Mucosa of stomach (tissue), 1 donor: ENCODE results near the gene TMA7.

Source experiments
- H3K27me3 ChIP-seq: one replicate; pipeline ENCODE4 v1.7.0; 2013; ENCODE audit warnings: mild to moderate bottlenecking, low read length; ENCODE audit not compliant: control insufficient read depth, insufficient read depth
- H3K36me3 ChIP-seq: one replicate; pipeline ENCODE4 v1.7.0; 2013; ENCODE audit warnings: low read length; ENCODE audit not compliant: control insufficient read depth, insufficient read depth
- H3K4me1 ChIP-seq: one replicate; pipeline ENCODE4 v1.7.0; 2013; ENCODE audit warnings: mild to moderate bottlenecking, low read length; ENCODE audit not compliant: control insufficient read depth, insufficient read depth
- H3K4me3 ChIP-seq: one replicate; pipeline ENCODE4 v1.7.0; 2013; ENCODE audit warnings: low read length
- H3K9ac ChIP-seq: one replicate; pipeline ENCODE4 v1.7.0; 2013; ENCODE audit warnings: mild to moderate bottlenecking, low read length, moderate library complexity
- H3K9me3 ChIP-seq: one replicate; pipeline ENCODE4 v1.7.0; 2013; ENCODE audit warnings: mild to moderate bottlenecking, low read length, moderate library complexity; ENCODE audit not compliant: control insufficient read depth
- donor health status: Pancreatic carcinoma.

TMA7 gene

DNA sequence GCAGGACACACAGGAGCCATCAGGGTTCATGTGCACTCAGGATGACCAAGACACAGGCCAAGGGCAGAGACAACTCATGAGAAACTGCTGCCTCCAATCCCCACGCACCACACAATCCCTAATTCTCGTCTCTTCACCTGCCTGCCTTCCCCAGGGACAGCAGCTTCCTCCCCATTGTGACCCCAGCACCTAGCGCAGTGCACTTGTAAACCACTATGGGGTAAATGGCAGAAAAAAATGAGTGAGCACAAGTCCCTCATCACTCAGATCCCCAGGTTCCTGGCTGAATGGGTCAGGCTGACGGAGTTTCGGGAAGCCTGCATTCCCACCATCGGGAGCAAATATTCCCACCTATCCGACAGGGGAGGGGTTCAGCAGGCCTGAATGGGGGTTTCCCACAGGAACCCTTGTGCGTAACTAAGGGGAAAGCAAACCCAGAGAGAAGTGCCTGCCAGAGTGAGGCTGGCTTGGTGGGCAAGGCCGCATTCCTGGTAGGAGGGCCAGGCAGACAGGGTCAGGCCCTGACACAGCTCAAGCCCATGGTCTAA lies 28.9 kb upstream of the TMA7 start:
- H3K36me3 ChIP-seq: peaks cover 38% of the 10 kb centered on the region
- H3K9me3 ChIP-seq: no peaks in the 10 kb centered on the region
- H3K4me1 ChIP-seq: no peaks in the 10 kb centered on the region
- no peak overlapping the region for H3K4me3 ChIP-seq
- H3K27me3 ChIP-seq: no peaks in the 10 kb centered on the region
- H3K9ac ChIP-seq: no peak overlapping the region

DNA sequence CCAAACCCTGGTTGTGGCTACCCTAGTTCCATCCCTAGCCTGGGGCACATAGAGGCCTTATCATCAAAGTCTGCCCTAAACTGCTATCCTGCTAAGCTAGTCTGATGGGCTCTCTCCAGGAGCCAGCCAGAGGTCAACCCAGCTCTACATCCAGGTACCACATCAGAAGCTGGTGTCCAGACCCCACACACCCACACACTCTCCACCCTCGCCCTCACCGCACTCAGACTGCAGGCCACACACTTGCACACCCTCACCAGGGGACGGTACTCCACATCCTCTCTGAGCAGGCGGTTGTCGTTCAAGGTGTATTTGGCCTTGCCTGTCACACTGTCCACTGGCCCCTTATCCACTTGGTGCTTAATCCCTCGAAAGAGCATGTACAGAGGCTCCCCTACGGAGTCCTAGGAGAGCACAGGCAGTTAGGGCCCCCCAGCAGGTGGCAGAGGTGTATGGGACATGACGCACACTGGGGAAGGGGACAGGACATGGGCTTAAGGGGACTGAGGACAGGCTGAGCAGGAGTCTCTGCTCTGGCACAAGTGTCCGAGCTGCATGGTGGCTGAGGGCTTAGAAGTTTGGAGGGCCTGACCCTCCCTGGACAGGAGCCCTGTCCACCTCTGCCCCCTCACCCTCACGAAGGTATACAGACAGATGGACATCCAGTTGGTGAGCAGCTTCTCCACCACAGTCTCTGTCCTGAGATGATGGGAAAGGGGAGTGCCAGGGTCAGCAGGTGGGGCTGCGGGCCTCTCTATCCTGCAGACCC lies 28.3 kb upstream of the TMA7 start:
- H3K9me3 ChIP-seq: no peaks in the 10 kb centered on the region
- H3K4me1 ChIP-seq: no peaks in the 10 kb centered on the region
- H3K36me3 ChIP-seq: peaks cover 40% of the 10 kb centered on the region
- H3K4me3 ChIP-seq: no peak overlapping the region
- H3K9ac ChIP-seq: no peak overlapping the region
- no peaks in the 10 kb centered on the region for H3K27me3 ChIP-seq

DNA sequence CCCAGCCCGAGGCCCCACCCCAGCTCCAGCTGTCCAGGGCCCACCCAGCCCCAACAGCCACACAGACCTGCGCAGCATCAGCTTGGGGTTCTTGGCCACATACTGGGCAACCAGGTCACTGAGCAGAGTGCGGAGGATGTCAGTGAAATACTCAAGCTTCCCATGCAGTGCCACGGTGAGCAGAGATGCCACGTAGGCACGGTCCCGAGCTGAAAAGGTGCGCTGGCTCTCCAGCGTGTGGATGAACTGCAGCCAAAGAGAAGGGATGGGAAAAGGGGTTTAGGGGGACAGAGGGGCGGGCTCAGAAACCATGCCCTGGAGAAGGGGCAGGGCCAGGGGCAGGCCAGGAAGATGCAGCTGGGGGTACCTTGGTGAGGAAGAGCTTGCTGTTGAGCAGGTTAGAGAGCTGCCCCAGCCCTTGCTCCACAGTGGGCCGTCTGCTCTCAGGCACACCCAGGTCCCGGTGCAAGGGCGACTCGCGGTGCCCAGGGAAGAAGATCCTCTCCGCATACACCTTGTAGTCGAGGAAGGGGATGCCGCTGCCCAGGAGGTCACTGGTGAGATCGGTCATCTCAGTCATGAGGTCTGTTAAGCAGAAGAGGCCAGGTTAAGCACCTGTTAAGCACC lies 27.6 kb upstream of the TMA7 start:
- no peaks in the 10 kb centered on the region for H3K4me1 ChIP-seq
- no peak overlapping the region for H3K9ac ChIP-seq
- no peak overlapping the region for H3K4me3 ChIP-seq
- no peaks in the 10 kb centered on the region for H3K9me3 ChIP-seq
- no peaks in the 10 kb centered on the region for H3K27me3 ChIP-seq
- H3K36me3 ChIP-seq: peaks cover 43% of the 10 kb centered on the region

GRCh38 chr3:48413086-48413485 lies 27.0 kb upstream of the TMA7 start:
- peaks cover 43% of the 10 kb centered on the region for H3K36me3 ChIP-seq
- no peaks in the 10 kb centered on the region for H3K27me3 ChIP-seq
- H3K9me3 ChIP-seq: no peaks in the 10 kb centered on the region
- no peak overlapping the region for H3K4me3 ChIP-seq
- H3K4me1 ChIP-seq: no peaks in the 10 kb centered on the region
- no peak overlapping the region for H3K9ac ChIP-seq

DNA sequence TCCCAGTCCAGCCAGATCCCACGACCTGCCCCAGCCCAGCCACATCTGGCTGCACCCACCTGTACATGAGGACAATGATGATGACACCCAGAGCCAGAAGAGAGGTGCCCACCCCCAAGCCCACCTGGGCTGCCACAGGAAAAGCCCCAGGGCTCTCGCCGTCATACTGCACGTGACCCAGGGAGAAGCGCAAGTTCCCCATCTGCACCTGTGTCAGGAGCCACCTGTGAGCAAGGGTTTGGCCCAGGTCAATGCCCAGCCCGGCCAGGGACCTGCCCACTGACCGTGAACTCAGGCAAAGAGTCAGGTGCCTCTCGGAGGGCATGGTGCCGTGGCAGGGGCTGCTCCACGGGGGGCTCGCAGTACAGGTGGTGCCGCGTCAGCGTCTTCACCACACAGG lies 26.4 kb upstream of the TMA7 start:
- H3K36me3 ChIP-seq: peaks cover 42% of the 10 kb centered on the region
- no peak overlapping the region for H3K4me3 ChIP-seq
- H3K9me3 ChIP-seq: no peaks in the 10 kb centered on the region
- H3K4me1 ChIP-seq: no peaks in the 10 kb centered on the region
- no peak overlapping the region for H3K9ac ChIP-seq
- H3K27me3 ChIP-seq: no peaks in the 10 kb centered on the region

DNA sequence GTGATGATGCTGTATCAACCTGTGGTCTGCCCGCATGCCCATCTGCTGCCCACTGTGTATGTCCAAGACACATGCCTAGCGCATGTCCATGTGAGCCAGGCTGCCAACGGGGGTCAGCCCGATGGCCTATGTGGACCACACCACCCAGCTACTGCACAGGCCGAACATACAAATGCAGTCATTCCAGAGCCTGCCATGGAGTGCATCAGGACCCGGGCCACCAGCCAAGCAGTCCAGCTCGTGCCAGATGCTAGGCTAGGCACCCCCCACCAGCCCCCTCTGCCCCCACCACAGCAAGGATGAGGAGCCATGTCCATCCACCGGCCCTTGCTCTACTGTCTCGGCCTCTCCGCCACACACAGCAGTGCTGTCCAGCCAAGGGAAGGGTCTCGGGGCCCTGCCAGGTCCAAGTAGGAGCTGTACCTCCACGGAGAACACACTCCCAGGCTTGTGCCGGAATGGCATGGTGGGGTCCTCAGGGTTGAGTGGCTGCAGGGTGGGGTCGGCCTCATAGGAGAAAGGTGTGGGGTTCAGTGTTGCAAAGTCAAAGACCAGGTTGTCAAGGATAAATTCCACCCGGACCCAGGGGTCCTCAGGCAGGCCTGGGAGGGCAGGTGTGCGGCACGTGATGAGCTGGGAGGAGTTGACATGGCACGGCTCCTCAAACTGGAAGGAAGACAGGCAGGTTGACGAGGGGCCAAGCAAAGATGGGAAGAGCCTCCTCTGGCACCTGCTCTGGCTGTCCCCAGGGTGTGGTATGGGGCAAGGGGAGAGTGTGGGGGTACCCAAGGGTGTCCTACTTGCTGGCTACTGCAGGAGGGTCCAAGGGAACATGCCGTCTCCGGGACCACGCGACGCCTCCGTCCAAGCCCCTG lies 25.4 kb upstream of the TMA7 start:
- H3K9ac ChIP-seq: no peak overlapping the region
- peaks cover 38% of the 10 kb centered on the region for H3K36me3 ChIP-seq
- no peaks in the 10 kb centered on the region for H3K27me3 ChIP-seq
- H3K9me3 ChIP-seq: no peaks in the 10 kb centered on the region
- H3K4me1 ChIP-seq: no peaks in the 10 kb centered on the region
- H3K4me3 ChIP-seq: no peak overlapping the region

DNA sequence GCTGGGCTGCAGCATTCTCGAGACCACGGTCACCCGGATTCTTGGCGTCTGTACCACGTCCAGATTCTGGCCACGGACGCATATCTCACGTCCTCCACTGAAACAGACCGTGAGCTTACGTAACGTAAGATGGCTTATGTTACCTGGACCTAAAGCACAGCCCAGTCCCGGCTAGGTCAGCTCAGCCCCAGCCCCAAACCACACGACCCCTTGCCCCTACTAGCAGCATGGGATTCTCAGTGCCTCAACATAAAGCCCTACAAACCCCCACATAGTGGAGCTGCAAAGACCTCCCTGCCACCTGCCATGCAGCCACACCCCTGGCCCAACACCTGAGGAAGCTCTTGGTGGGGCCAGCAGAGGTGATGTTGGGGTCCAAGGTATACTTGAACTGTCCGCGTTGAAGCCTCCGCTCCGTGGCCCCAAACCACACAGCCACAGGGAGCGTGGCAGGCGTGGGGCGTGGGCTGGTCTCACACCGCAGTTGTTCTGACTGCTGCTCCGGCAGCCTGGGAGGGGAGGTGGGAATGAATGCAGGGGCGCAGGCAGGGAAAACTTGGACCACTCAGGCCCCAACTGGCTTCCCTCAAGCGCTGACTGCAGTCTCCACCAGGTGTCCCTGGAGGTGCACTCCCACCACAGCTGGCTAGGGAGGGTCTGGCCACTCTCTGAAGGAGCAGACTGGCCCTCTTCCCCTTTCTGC lies 24.7 kb upstream of the TMA7 start:
- peaks cover 36% of the 10 kb centered on the region for H3K36me3 ChIP-seq
- H3K9me3 ChIP-seq: no peaks in the 10 kb centered on the region
- H3K9ac ChIP-seq: no peak overlapping the region
- H3K4me1 ChIP-seq: no peaks in the 10 kb centered on the region
- H3K27me3 ChIP-seq: no peaks in the 10 kb centered on the region
- no peak overlapping the region for H3K4me3 ChIP-seq

GRCh38 chr3:48416091-48416505 lies 24.0 kb upstream of the TMA7 start:
- Histone ChIP-seq H3K36me3 (peaks cover 29% of the 10 kb centered on the region), H3K4me3 (no peak overlapping the region), H3K27me3 (no peaks in the 10 kb centered on the region), H3K4me1 (no peaks in the 10 kb centered on the region), H3K9ac (no peak overlapping the region), H3K9me3 (no peaks in the 10 kb centered on the region)

DNA sequence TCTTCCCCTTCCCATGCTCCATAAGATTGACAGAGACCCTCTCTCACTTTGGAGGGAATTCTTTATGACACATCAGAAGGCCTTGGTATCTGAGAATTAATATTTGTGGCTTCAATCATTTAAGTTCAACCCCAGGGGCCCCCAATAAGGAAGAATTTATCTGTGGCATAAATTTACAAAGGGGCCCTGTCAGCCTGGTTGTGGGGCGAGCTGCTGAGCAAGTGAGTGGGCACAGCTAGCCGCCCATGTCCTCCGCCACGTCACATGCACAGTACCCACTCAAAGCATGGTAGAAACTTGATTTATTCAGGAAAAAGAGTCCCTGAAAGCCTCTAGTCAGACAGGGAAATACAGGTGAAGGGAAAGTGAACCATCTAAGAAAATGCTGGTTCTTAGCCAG lies 23.5 kb upstream of the TMA7 start:
- Histone ChIP-seq H3K27me3 (no peaks in the 10 kb centered on the region), H3K9ac (no peak overlapping the region), H3K9me3 (no peaks in the 10 kb centered on the region), H3K4me1 (no peaks in the 10 kb centered on the region), H3K4me3 (no peak overlapping the region), H3K36me3 (peaks cover 29% of the 10 kb centered on the region)

GRCh38 chr3:48417529-48418108 lies 22.4 kb upstream of the TMA7 start:
- peaks cover 5% of the 10 kb centered on the region for H3K4me1 ChIP-seq
- H3K9ac ChIP-seq: no peak overlapping the region
- H3K36me3 ChIP-seq: peaks cover 24% of the 10 kb centered on the region
- no peak overlapping the region for H3K4me3 ChIP-seq
- H3K27me3 ChIP-seq: no peaks in the 10 kb centered on the region
- H3K9me3 ChIP-seq: no peaks in the 10 kb centered on the region

DNA sequence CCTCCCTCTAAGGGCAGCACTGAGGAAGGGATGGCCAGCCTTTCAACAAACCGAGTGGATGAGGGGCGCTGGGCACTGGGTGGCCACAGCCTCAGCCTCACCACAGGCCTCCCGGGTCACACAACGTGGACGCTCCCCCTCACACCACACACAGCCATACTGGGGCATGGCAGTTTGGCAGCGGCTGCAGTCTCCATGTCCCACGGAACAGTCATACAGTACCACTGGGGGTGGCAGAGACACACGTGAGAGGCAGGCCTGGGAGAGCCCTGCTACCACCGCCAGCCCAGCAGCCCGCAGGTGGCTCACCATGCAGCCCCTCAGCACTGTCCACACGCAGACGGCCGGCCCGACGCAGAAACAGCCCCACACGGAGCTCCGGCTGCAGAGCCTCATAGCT lies 21.9 kb upstream of the TMA7 start:
- no peaks in the 10 kb centered on the region for H3K27me3 ChIP-seq
- H3K4me1 ChIP-seq: peaks cover 10% of the 10 kb centered on the region
- H3K36me3 ChIP-seq: peaks cover 25% of the 10 kb centered on the region
- no peak overlapping the region for H3K4me3 ChIP-seq
- H3K9ac ChIP-seq: no peak overlapping the region
- no peaks in the 10 kb centered on the region for H3K9me3 ChIP-seq
